Measurements from ENCODE around the gene CDC23.
"Not testable (repeated sequence)": the region's sequence is repeated elsewhere in the genome, so short reads cannot be mapped to it uniquely, and the experiment has no call there.

Gene CDC23

GRCh38 chr5:138226910-138227309 lies 13.8 kb upstream of the CDC23 start:
- Histone ChIP-seq H3K27me3 (ENCODE audit: insufficient read depth, low read depth, severe bottlenecking) (no peaks in the 10 kb centered on the region), H3K4me3 (ENCODE audit: low read depth, low read length) (no peak overlapping the region), H3K36me3 (no peaks in the 10 kb centered on the region), H3K9me3 (ENCODE audit: severe bottlenecking) (no peaks in the 10 kb centered on the region), H3K27ac (no peak overlapping the region)
- DNase-seq: no peak
- no peak for TF ChIP-seq CTCF (IDR thresholded peaks at IDR 0.05; ENCODE audit: low read depth, low read length)

GRCh38 chr5:138224712-138225111 lies 11.6 kb upstream of the CDC23 start:
- Histone ChIP-seq H3K27ac (no peak overlapping the region), H3K9me3 (ENCODE audit: severe bottlenecking) (no peaks in the 10 kb centered on the region), H3K27me3 (ENCODE audit: insufficient read depth, low read depth, severe bottlenecking) (no peaks in the 10 kb centered on the region), H3K36me3 (no peaks in the 10 kb centered on the region), H3K4me3 (ENCODE audit: low read depth, low read length) (no peak overlapping the region)
- TF ChIP-seq CTCF (IDR thresholded peaks at IDR 0.05; ENCODE audit: low read depth, low read length): no peak
- no peak for DNase-seq

GRCh38 chr5:138223532-138223931 lies 10.4 kb upstream of the CDC23 start:
- Histone ChIP-seq H3K27ac (no peak overlapping the region), H3K4me3 (ENCODE audit: low read depth, low read length) (no peak overlapping the region), H3K36me3 (no peaks in the 10 kb centered on the region), H3K9me3 (ENCODE audit: severe bottlenecking) (no peaks in the 10 kb centered on the region), H3K27me3 (ENCODE audit: insufficient read depth, low read depth, severe bottlenecking) (no peaks in the 10 kb centered on the region)
- TF ChIP-seq CTCF (IDR thresholded peaks at IDR 0.05; ENCODE audit: low read depth, low read length): no peak
- DNase-seq: no peak

- Histone ChIP-seq H3K27ac (no peak overlapping the region), H3K4me3 (ENCODE audit: low read depth, low read length) (no peak overlapping the region), H3K9me3 (ENCODE audit: severe bottlenecking) (no peaks in the 10 kb centered on the region), H3K36me3 (0 out of 2 replicates have a peak, but pooled peaks cover 3% of the 10 kb centered on the region), H3K27me3 (ENCODE audit: insufficient read depth, low read depth, severe bottlenecking) (no peaks in the 10 kb centered on the region)
- TF ChIP-seq CTCF (IDR thresholded peaks at IDR 0.05; ENCODE audit: low read depth, low read length): no peak
- no peak for DNase-seq
These were observed 3.7 kb upstream of the CDC23 start for GRCh38 chr5:138216799-138217198.

GRCh38 chr5:138212828-138213160 lies 329 bp downstream of the CDC23 start:
- no peak for TF ChIP-seq CTCF (IDR thresholded peaks at IDR 0.05; ENCODE audit: low read depth, low read length)
- Histone ChIP-seq H3K27ac (peak overlapping the region; percentile 82), H3K9me3 (ENCODE audit: severe bottlenecking) (no peaks in the 10 kb centered on the region), H3K36me3 (peaks cover 26% of the 10 kb centered on the region), H3K27me3 (ENCODE audit: insufficient read depth, low read depth, severe bottlenecking) (no peaks in the 10 kb centered on the region), H3K4me3 (ENCODE audit: low read depth, low read length) (peak overlapping the region; percentile 96)
- peak; percentile 12 for DNase-seq

GRCh38 chr5:138210985-138211384 lies 2.1 kb downstream of the CDC23 start:
- Histone ChIP-seq H3K27me3 (ENCODE audit: insufficient read depth, low read depth, severe bottlenecking) (no peaks in the 10 kb centered on the region), H3K4me3 (ENCODE audit: low read depth, low read length) (no peak overlapping the region), H3K9me3 (ENCODE audit: severe bottlenecking) (no peaks in the 10 kb centered on the region), H3K27ac (no peak overlapping the region), H3K36me3 (peaks cover 32% of the 10 kb centered on the region)
- TF ChIP-seq CTCF (IDR thresholded peaks at IDR 0.05; ENCODE audit: low read depth, low read length): no peak
- DNase-seq: no peak

- H3K9me3 ChIP-seq (ENCODE audit: severe bottlenecking); H3K27ac ChIP-seq; DNase-seq; H3K27me3 ChIP-seq (ENCODE audit: insufficient read depth, low read depth, severe bottlenecking); H3K4me3 ChIP-seq (ENCODE audit: low read depth, low read length): not testable (repeated sequence)
- peaks cover 66% of the 10 kb centered on the region for H3K36me3 ChIP-seq
These were observed 19.3 kb downstream of the CDC23 start for GRCh38 chr5:138193859-138194258.

Measured in WERI-Rb-1 (cell line).